Stimulated activated effector memory CD8-positive, alpha-beta T cell treated with anti-CD3 and anti-CD28 coated beads, Interleukin-12 subunit alpha, Interleukin-12 subunit beta, amount 100 ng/mL, for 72 hours (primary cell): ENCODE results near the gene OR4B1.
"Not testable (repeated sequence)": the region's sequence is repeated elsewhere in the genome, so short reads cannot be mapped to it uniquely, and the experiment has no call there.

Experiments used
- ATAC-seq: fragments of 150-1000 bp; cut with Tn5 transposase; 2 replicates; pipeline ENCODE4 v1.10.0; 2021
- DNase-seq, 2 donors: peaks; one replicate each; pipeline ENCODE4 v3.0.0; 2021 to 2022; ENCODE audit warnings: low spot score in 2 of 2
- H3K27ac Mint-ChIP-seq: one replicate; pipeline ENCODE4 v1.8.0; 2022; ENCODE audit warnings: mild to moderate bottlenecking, mixed read lengths
- H3K36me3 Mint-ChIP-seq: one replicate; pipeline ENCODE4 v1.8.0; 2022; ENCODE audit warnings: mild to moderate bottlenecking, mixed read lengths
- H3K4me1 Mint-ChIP-seq: one replicate; pipeline ENCODE4 v1.8.0; 2022; ENCODE audit warnings: mixed read lengths
- H3K4me3 Mint-ChIP-seq: one replicate; pipeline ENCODE4 v1.8.0; 2022; ENCODE audit warnings: mild to moderate bottlenecking, mixed read lengths
- H3K9me3 Mint-ChIP-seq: one replicate; pipeline ENCODE4 v1.8.0; 2022; ENCODE audit warnings: mixed read lengths

The OR4B1 gene

GRCh38 chr11:48210052-48210451, 6.6 kb upstream of the OR4B1 start:
- Mint-ChIP-seq H3K27ac (no peak overlapping the region), H3K36me3 (no peaks in the 10 kb centered on the region), H3K4me3 (no peak overlapping the region), H3K9me3 (no peaks in the 10 kb centered on the region), H3K4me1 (no peaks in the 10 kb centered on the region)
- ATAC-seq, result no peak
- no peak for DNase-seq

DNA sequence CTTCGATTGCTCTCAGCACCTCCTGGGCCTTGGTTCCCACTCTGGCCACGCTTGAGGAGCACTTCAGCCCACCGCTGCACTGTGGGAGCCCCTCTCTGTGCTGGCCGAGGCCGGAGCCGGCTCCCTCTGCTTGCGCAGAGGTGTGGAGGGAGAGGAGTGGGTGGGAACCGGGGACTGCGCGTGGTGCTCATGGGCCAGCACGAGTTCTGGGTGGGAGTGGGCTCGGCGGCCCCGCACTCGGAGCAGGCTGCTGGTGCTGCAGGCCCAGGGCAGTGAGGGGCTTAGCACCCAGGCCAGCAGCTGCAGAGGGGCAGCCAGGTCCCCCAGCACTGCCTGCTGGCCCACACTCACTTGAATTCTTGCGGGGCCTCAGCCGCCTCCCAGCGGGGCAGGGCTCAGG, 12.2 kb downstream of the OR4B1 start:
- no peak for ATAC-seq
- H3K9me3 Mint-ChIP-seq, result no peaks in the 10 kb centered on the region
- no peak overlapping the region for H3K4me3 Mint-ChIP-seq
- no peaks in the 10 kb centered on the region for H3K4me1 Mint-ChIP-seq
- DNase-seq, result no peak
- H3K27ac Mint-ChIP-seq, result no peak overlapping the region
- no peaks in the 10 kb centered on the region for H3K36me3 Mint-ChIP-seq

DNA sequence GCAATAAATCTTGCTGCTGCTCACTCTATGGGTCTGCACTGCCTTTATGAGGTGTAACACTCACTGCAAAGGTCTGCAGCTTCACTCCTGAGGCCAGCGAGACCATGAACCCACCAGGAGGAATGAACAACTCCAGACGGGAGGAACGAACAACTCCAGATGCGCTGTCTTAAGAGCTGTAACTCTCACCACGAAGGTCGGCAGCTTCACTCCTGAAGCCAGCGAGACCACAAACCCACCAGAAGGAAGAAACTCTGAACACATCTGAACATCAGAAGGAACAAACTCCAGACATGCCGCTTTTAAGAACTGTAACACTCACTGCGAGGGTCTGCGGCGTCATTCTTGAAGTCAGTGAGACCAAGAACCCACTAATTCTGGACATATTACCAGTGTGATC, 13.4 kb downstream of the OR4B1 start:
- not testable (repeated sequence) for H3K36me3 Mint-ChIP-seq, H3K9me3 Mint-ChIP-seq, H3K27ac Mint-ChIP-seq, H3K4me3 Mint-ChIP-seq, DNase-seq, H3K4me1 Mint-ChIP-seq, ATAC-seq

GRCh38 chr11:48237727-48238126, 21.1 kb downstream of the OR4B1 start:
- no peaks in the 10 kb centered on the region for H3K36me3 Mint-ChIP-seq
- ATAC-seq, result no peak

DNA sequence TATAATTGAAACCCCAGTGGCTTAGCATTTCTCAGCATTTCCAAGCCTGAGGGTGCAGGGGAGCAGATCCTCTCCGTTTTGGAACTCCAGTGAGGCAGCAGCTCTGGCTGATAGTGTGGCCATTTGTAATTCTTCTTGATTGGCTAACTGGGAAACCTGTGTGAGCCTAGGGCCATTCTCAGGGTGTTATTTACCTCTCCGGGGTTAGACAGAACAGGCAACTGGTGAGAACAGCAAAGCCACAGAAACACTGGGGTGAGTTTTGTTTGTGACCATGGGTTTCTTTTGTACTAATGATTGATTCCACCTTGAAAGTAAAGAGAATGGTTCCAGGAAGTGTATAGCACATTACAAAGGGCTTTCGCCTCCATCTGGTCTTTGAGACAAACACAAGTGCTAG, 25.9 kb downstream of the OR4B1 start:
- ATAC-seq, result no peak
- H3K9me3 Mint-ChIP-seq, result no peaks in the 10 kb centered on the region
- no peaks in the 10 kb centered on the region for H3K4me1 Mint-ChIP-seq

More at GRCh38 chr11:48237727-48238126, 21.1 kb downstream of the OR4B1 start:
- no peak overlapping the region for H3K27ac Mint-ChIP-seq
- H3K4me1 Mint-ChIP-seq, result no peaks in the 10 kb centered on the region
- no peaks in the 10 kb centered on the region for H3K9me3 Mint-ChIP-seq
- no peak overlapping the region for H3K4me3 Mint-ChIP-seq
- DNase-seq, result no peak

GRCh38 chr11:48244804-48245203, 28.2 kb downstream of the OR4B1 start, which contains the start of gene OR4X2:
Gene OR4X2, plus strand, starts transcription at chr11:48245104. Its CDS starts 0 bp downstream, at chr11:48245104.
- H3K4me3 Mint-ChIP-seq, result no peak within 1 kb of the TSS
- no peak within 1 kb of the TSS for H3K27ac Mint-ChIP-seq
- no peaks in the 10 kb centered on the region for H3K4me1 Mint-ChIP-seq
- H3K36me3 Mint-ChIP-seq, result no peaks in the 10 kb centered on the region
- no peak for ATAC-seq
- DNase-seq, result no peak
- peaks cover 4% of the 10 kb centered on the region for H3K9me3 Mint-ChIP-seq

More for the DNA sequence above, 25.9 kb downstream of the OR4B1 start:
- no peak for DNase-seq
- no peak overlapping the region for H3K4me3 Mint-ChIP-seq
- H3K36me3 Mint-ChIP-seq, result no peaks in the 10 kb centered on the region
- no peak overlapping the region for H3K27ac Mint-ChIP-seq

- Mint-ChIP-seq H3K4me3 (no peak overlapping the region), H3K36me3 (no peaks in the 10 kb centered on the region)
Observed at GRCh38 chr11:48248902-48249301, 32.3 kb downstream of the OR4B1 start.

DNA sequence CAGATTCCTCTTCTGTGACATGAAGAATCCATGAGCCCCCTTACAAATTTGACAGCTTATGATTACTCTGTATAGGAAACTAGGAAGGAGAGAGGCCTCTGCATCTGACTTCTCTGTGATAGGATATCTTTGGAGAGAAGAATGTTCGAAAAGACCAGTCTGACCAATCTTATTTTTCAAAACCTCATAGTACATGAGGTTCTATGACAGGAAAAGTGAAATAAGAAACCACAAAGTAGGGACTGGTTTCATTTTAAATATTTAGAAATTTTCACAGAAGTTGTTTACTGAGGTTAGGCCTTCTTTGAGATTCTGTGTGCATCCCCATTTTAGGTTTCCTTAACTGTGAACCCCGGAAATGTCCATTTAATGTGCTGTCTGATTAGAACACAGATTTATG, 45.0 kb downstream of the OR4B1 start:
- no peak overlapping the region for H3K27ac Mint-ChIP-seq
- DNase-seq (no peak), ATAC-seq (no peak)
- no peaks in the 10 kb centered on the region for H3K9me3 Mint-ChIP-seq
- H3K4me3 Mint-ChIP-seq, result no peak overlapping the region
- H3K36me3 Mint-ChIP-seq, result no peaks in the 10 kb centered on the region
- no peaks in the 10 kb centered on the region for H3K4me1 Mint-ChIP-seq

More at GRCh38 chr11:48248902-48249301, 32.3 kb downstream of the OR4B1 start:
- no peak overlapping the region for H3K27ac Mint-ChIP-seq
- H3K4me1 Mint-ChIP-seq, result no peaks in the 10 kb centered on the region
- DNase-seq, result no peak
- peaks cover 4% of the 10 kb centered on the region for H3K9me3 Mint-ChIP-seq
- no peak for ATAC-seq

- H3K36me3 Mint-ChIP-seq, result no peaks in the 10 kb centered on the region
- no peak for ATAC-seq
- H3K27ac Mint-ChIP-seq, result no peak within 1 kb of the TSS
- no peak for DNase-seq
- no peaks in the 10 kb centered on the region for H3K4me1 Mint-ChIP-seq
- no peaks in the 10 kb centered on the region for H3K9me3 Mint-ChIP-seq
- no peak within 1 kb of the TSS for H3K4me3 Mint-ChIP-seq
Observed at GRCh38 chr11:48263423-48263911, 46.9 kb downstream of the OR4B1 start, which contains the start of gene OR4X1. Gene OR4X1, plus strand, starts transcription at chr11:48263861. Its CDS starts 0 bp downstream, at chr11:48263861.
